Thymus (tissue), 11 donors: Measurements from ENCODE around the gene BRWD1. TPM values are rescaled to one million over a fixed set of nuclear protein-coding genes. Genes with fewer than 3 reads are reported as not detected.

ENCODE experiments used
- DNase-seq, 9 donors: peaks; one replicate each; pipeline ENCODE4 v3.0.0-alpha.2; 2013; ENCODE audit warnings: low spot score in 9 of 9, low read depth in 6 of 9, missing footprints in 1 of 9
- H3K27ac ChIP-seq, 2 donors: one replicate each; pipeline ENCODE4 v1.5.1; 2013; ENCODE audit warnings: control low read depth in 1 of 2, low read depth in 1 of 2, low read length in 1 of 2, mild to moderate bottlenecking in 1 of 2, moderate library complexity in 1 of 2
- H3K27me3 ChIP-seq, 2 donors: one replicate each; pipeline ENCODE4 v1.5.1; 2013; ENCODE audit warnings: low read length in 1 of 2; ENCODE audit not compliant: control insufficient read depth in 2 of 2, insufficient read depth in 1 of 2
- H3K36me3 ChIP-seq, 2 donors: one replicate each; pipeline ENCODE4 v1.5.1; 2013; ENCODE audit warnings: low read length in 1 of 2, mild to moderate bottlenecking in 1 of 2, moderate library complexity in 1 of 2; ENCODE audit not compliant: control insufficient read depth in 2 of 2, insufficient read depth in 2 of 2
- H3K4me1 ChIP-seq, 2 donors: one replicate each; pipeline ENCODE4 v1.5.1; 2013; ENCODE audit warnings: low read length in 2 of 2; ENCODE audit not compliant: control insufficient read depth in 2 of 2, insufficient read depth in 2 of 2
- H3K4me3 ChIP-seq, 2 donors: one replicate each; pipeline ENCODE4 v1.5.1; 2013; ENCODE audit warnings: low read length in 2 of 2, control low read depth in 1 of 2, mild to moderate bottlenecking in 1 of 2
- H3K9me3 ChIP-seq, 2 donors: one replicate each; pipeline ENCODE4 v1.5.1; 2013; ENCODE audit warnings: low read length in 1 of 2, mild to moderate bottlenecking in 1 of 2; ENCODE audit not compliant: control insufficient read depth in 2 of 2, insufficient read depth in 1 of 2
- WGBS: extraction: QIAGEN DNeasy Blood & Tissue Kit; methylation state at CpG from one replicate; pipeline ENCODE4 v1.1.7; 2013; 5-methylcytosine and 5-hydroxymethylcytosine counted together
- polyA plus RNA-seq: library from polyadenylated mRNA; stranded (reverse); fragments of 200-250 nt; gene quantifications from one replicate; pipeline ENCODE4 v1.2.3, GENCODE V29; 2013
- total RNA-seq: library from RNA; stranded (reverse); fragments of 120-200 nt; gene quantifications from one replicate; pipeline ENCODE4 v1.2.4, GENCODE V29; 2013
- donor health status: healthy.

BRWD1 gene
- total and polyA plus RNA-seq, 2 donors, result 25.1 to 35.1 TPM

GRCh38 chr21:39312112-39313041, 1.1 kb downstream of the BRWD1 start:
- H3K36me3 ChIP-seq, result peaks cover 18% of the 10 kb centered on the region in 2 donors
- H3K4me3 ChIP-seq, result peak overlapping the region; percentile 76 to 98
- peaks cover 5 to 15% of the 10 kb centered on the region in 2 donors for H3K4me1 ChIP-seq
- H3K27ac ChIP-seq, result peak overlapping the region; percentile 86 to 96
- WGBS, result 2% methylated on average over 64 of the region's 65 CpGs
- H3K27me3 ChIP-seq, result no peaks in the 10 kb centered on the region
- peak; percentile 80 to 95 (median 88) for DNase-seq
- H3K9me3 ChIP-seq, result no peaks in the 10 kb centered on the region

GRCh38 chr21:39311164-39311563, 2.3 kb downstream of the BRWD1 start:
- Histone ChIP-seq H3K4me1 (peaks cover 5 to 15% of the 10 kb centered on the region in 2 donors), H3K27ac (no peak overlapping the region)

GRCh38 chr21:39307466-39307865, 6.0 kb downstream of the BRWD1 start:
- Histone ChIP-seq H3K27ac (no peak overlapping the region), H3K27me3 (no peaks in the 10 kb centered on the region), H3K9me3 (no peaks in the 10 kb centered on the region), H3K4me1 (no peaks in the 10 kb centered on the region), H3K36me3 (peaks cover 26 to 33% of the 10 kb centered on the region in 2 donors), H3K4me3 (no peak overlapping the region)
- DNase-seq, result no peak
- 98% methylated on average over 1 of the region's 1 CpG for WGBS

More at GRCh38 chr21:39311164-39311563, 2.3 kb downstream of the BRWD1 start:
- H3K27me3 ChIP-seq, result no peaks in the 10 kb centered on the region
- H3K4me3 ChIP-seq, result no peak overlapping the region
- H3K9me3 ChIP-seq, result no peaks in the 10 kb centered on the region
- 97% methylated on average over 7 of the region's 7 CpGs for WGBS
- no peak for DNase-seq
- H3K36me3 ChIP-seq, result peaks cover 18% of the 10 kb centered on the region in 2 donors

GRCh38 chr21:39300587-39300986, 12.8 kb downstream of the BRWD1 start:
- H3K27me3 ChIP-seq, result no peaks in the 10 kb centered on the region
- no peak for DNase-seq
- no peak overlapping the region for H3K27ac ChIP-seq
- H3K9me3 ChIP-seq, result no peaks in the 10 kb centered on the region
- no peaks in the 10 kb centered on the region for H3K4me1 ChIP-seq
- 96% methylated on average over 3 of the region's 3 CpGs for WGBS
- peaks cover 33 to 43% of the 10 kb centered on the region in 2 donors for H3K36me3 ChIP-seq
- H3K4me3 ChIP-seq, result no peak overlapping the region

GRCh38 chr21:39296891-39297290, 16.5 kb downstream of the BRWD1 start:
- peaks cover 41 to 50% of the 10 kb centered on the region in 2 donors for H3K36me3 ChIP-seq

GRCh38 chr21:39288987-39289386, 24.4 kb downstream of the BRWD1 start:
- Histone ChIP-seq H3K27me3 (no peaks in the 10 kb centered on the region), H3K4me3 (no peak overlapping the region), H3K36me3 (peaks cover 28 to 56% of the 10 kb centered on the region in 2 donors), H3K9me3 (no peaks in the 10 kb centered on the region), H3K27ac (no peak overlapping the region), H3K4me1 (no peaks in the 10 kb centered on the region)
- WGBS, result 96% methylated on average over 1 of the region's 1 CpG
- DNase-seq, result no peak

More at GRCh38 chr21:39296891-39297290, 16.5 kb downstream of the BRWD1 start:
- Histone ChIP-seq H3K4me3 (no peak overlapping the region), H3K9me3 (no peaks in the 10 kb centered on the region), H3K27ac (no peak overlapping the region), H3K4me1 (no peaks in the 10 kb centered on the region), H3K27me3 (no peaks in the 10 kb centered on the region)
- 98% methylated on average over 2 of the region's 2 CpGs for WGBS
- DNase-seq, result no peak

GRCh38 chr21:39282911-39283310, 30.5 kb downstream of the BRWD1 start:
- DNase-seq, result no peak
- no peaks in the 10 kb centered on the region for H3K4me1 ChIP-seq
- H3K27ac ChIP-seq, result no peak overlapping the region
- WGBS, result 91% methylated on average over 6 of the region's 6 CpGs
- H3K27me3 ChIP-seq, result no peaks in the 10 kb centered on the region
- no peak overlapping the region for H3K4me3 ChIP-seq
- peaks cover 14 to 22% of the 10 kb centered on the region in 2 donors for H3K36me3 ChIP-seq
- H3K9me3 ChIP-seq, result no peaks in the 10 kb centered on the region

GRCh38 chr21:39281853-39282252, 31.6 kb downstream of the BRWD1 start:
- Histone ChIP-seq H3K27me3 (no peaks in the 10 kb centered on the region), H3K36me3 (peaks cover 19% of the 10 kb centered on the region in 2 donors)
- WGBS, result 94% methylated on average over 6 of the region's 6 CpGs

GRCh38 chr21:39281207-39281606, 32.2 kb downstream of the BRWD1 start:
- WGBS, result over 99% methylated on average over 8 of the region's 8 CpGs
- H3K36me3 ChIP-seq, result peaks cover 19 to 21% of the 10 kb centered on the region in 2 donors

More at GRCh38 chr21:39281853-39282252, 31.6 kb downstream of the BRWD1 start:
- Histone ChIP-seq H3K27ac (no peak overlapping the region), H3K4me3 (no peak overlapping the region), H3K9me3 (no peaks in the 10 kb centered on the region), H3K4me1 (no peaks in the 10 kb centered on the region)
- DNase-seq, result no peak

More at GRCh38 chr21:39281207-39281606, 32.2 kb downstream of the BRWD1 start:
- no peak for DNase-seq
- Histone ChIP-seq H3K9me3 (no peaks in the 10 kb centered on the region), H3K4me1 (no peaks in the 10 kb centered on the region), H3K27me3 (no peaks in the 10 kb centered on the region), H3K27ac (no peak overlapping the region), H3K4me3 (no peak overlapping the region)
